Gastroesophageal sphincter (tissue), 4 donors: ENCODE results near the gene EPB41L4B. TPM values are rescaled to one million over a fixed set of nuclear protein-coding genes. Genes with fewer than 3 reads are reported as not detected.

Experiments
- ATAC-seq: fragments of 150-250 bp; one replicate; pipeline ENCODE4 v1.9.1; 2016; ENCODE audit warnings: mild to moderate bottlenecking, moderate library complexity
- H3K27ac ChIP-seq, 4 donors: fragments of 200-600 bp; sonication (generic) in 3 of 4; 1 replicate in 3 of 4; 2 replicates in 1 of 4; pipeline ENCODE4 v1.5.1; 2016 to 2019
- H3K27me3 ChIP-seq: fragments of 200-600 bp; sonication (generic); one replicate; pipeline ENCODE4 v1.5.1; 2019
- H3K36me3 ChIP-seq, 2 donors: fragments of 200-600 bp; sonication (generic); one replicate each; pipeline ENCODE4 v1.5.1; 2019; ENCODE audit warnings: control low read depth in 1 of 2
- H3K4me1 ChIP-seq, 3 donors: fragments of 200-600 bp; sonication (generic); 1 replicate in 2 of 3; 2 replicates in 1 of 3; pipeline ENCODE4 v1.5.1; 2016 to 2019; ENCODE audit warnings: control low read depth in 2 of 3
- H3K4me3 ChIP-seq, 2 donors: fragments of 200-600 bp; sonication (generic); one replicate each; pipeline ENCODE4 v1.5.1; 2019; ENCODE audit warnings: mild to moderate bottlenecking in 1 of 2, moderate library complexity in 1 of 2
- H3K9me3 ChIP-seq, 3 donors: fragments of 200-600 bp; sonication (generic); one replicate each; pipeline ENCODE4 v1.5.1; 2017 to 2019; ENCODE audit warnings: control low read depth in 2 of 3
- EP300 ChIP-seq: sonication (generic); formaldehyde crosslinking; IDR thresholded peaks from one replicate; pipeline ENCODE4 v1.6.1; 2017; ENCODE audit warnings: antibody characterized with exemption, mild to moderate bottlenecking
- POLR2A ChIP-seq, 2 donors: fragments of 450-650 bp; IDR thresholded peaks; one replicate each; pipeline ENCODE4 v1.6.1; 2017; ENCODE audit warnings: antibody characterized with exemption in 2 of 2, mild to moderate bottlenecking in 2 of 2, moderate library complexity in 1 of 2
- POLR2AphosphoS5 ChIP-seq: sonication (generic); formaldehyde crosslinking; IDR thresholded peaks from one replicate; pipeline ENCODE4 v1.6.1; 2017; ENCODE audit warnings: antibody characterized with exemption
- WGBS, 2 donors: methylation state at CpG; one replicate each; pipeline ENCODE4 v1.1.5; 2018; ENCODE audit warnings: low coverage in 1 of 2; 5-methylcytosine and 5-hydroxymethylcytosine counted together
- total RNA-seq, 4 donors: library from RNA; depleted of rRNA; stranded (reverse); fragments of >200 nt; gene quantifications; one replicate each; pipeline ENCODE4 v1.1.0, GENCODE V29; 2016
- TF ChIP-seq, protein P1 (sequence below), 4 experiments: fragments of 200-600 bp in 2 of 4; fragments of 450-650 bp in 2 of 4; sonication (generic) in 1 of 4; IDR thresholded peaks; one replicate each; pipeline ENCODE4 v1.5.1; 2017 to 2019; ENCODE audit warnings: antibody characterized with exemption in 4 of 4, mild to moderate bottlenecking in 2 of 4, moderate library complexity in 2 of 4

EPB41L4B gene
- total RNA-seq, 4 donors from 2014 or later: 1.2 to 1.7 (median 1.4) TPM; not detected in 1

DNA sequence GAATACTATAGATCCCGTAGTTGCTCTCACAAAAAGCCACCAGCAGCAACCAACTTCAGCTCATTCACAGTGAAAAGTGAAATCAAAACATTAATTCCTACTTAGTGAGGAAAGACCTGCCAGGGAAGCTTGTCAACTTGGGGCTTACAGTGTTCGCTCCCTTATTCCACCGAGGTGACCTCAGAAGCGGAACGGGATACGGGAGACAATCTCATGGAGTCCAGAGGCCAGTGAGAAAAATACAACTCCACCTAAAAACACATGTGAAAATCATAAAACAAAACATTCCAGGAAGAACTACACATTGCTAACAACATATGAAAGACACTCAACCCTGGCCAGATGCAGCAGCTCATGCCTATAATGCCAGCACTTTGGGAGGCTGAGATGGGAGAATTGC is 11.6 kb downstream of the EPB41L4B start:
- TF ChIP-seq POLR2AphosphoS5: no peak
- no peak for TF ChIP-seq POLR2A (IDR thresholded peaks at IDR 0.05)
- no peak for TF ChIP-seq EP300
- TF ChIP-seq, protein P1, sequence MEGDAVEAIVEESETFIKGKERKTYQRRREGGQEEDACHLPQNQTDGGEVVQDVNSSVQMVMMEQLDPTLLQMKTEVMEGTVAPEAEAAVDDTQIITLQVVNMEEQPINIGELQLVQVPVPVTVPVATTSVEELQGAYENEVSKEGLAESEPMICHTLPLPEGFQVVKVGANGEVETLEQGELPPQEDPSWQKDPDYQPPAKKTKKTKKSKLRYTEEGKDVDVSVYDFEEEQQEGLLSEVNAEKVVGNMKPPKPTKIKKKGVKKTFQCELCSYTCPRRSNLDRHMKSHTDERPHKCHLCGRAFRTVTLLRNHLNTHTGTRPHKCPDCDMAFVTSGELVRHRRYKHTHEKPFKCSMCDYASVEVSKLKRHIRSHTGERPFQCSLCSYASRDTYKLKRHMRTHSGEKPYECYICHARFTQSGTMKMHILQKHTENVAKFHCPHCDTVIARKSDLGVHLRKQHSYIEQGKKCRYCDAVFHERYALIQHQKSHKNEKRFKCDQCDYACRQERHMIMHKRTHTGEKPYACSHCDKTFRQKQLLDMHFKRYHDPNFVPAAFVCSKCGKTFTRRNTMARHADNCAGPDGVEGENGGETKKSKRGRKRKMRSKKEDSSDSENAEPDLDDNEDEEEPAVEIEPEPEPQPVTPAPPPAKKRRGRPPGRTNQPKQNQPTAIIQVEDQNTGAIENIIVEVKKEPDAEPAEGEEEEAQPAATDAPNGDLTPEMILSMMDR (IDR thresholded peaks at IDR 0.05): no peak
- Histone ChIP-seq H3K4me1 (peaks cover 0 to 13% (median 0%) of the 10 kb centered on the region in 3 donors), H3K4me3 (no peak overlapping the region), H3K27me3 (peaks cover 15% of the 10 kb centered on the region), H3K36me3 (no peaks in the 10 kb centered on the region), H3K9me3 (no peaks in the 10 kb centered on the region), H3K27ac (no peak overlapping the region)
- WGBS, 2 donors: 83 to 91% methylated on average over 1 to 6 of the region's 6 CpGs
- no peak for ATAC-seq

DNA sequence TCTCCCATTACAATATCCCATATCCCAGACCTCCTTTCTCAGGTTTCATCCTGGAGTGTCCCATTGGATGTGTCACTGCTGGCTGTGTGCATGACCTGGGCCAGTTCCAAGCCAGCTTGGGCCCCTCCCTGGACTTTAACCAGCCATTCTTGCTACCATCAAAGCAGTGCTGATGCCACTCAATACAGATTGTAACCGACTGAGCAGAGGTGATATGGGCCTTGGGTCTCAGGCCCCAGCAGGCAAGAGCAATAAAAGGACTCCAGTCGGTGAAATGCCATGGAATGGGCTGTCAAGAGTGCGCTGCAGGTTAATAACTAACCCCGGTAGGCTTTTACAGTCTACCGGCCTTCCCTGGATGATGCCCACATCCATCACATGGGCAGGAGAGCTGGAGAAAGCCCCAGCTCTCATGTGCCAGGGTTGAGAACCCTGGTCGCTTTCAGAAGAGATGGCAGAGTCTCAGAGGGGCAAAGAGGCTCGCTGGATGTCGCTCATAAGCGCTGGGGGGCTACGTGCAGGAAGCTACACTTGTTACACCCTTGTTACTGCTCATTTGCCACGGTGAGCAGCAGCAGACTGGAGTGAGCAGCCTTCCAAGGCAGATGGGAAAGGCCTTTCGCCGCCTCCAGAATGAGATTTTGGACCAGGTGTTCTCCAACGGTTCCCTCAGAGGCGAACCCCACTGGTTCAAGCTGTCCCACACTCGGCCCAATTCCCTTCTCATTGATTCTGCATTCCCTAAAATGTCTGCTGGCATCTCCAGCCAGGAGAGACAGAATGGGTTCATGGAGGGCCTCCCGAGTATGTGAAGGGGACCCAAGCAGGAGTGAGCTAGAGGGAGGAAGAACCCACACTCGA is 13.2 kb downstream of the EPB41L4B start:
- Histone ChIP-seq H3K4me3 (no peak overlapping the region), H3K27ac (no peak overlapping the region), H3K36me3 (no peaks in the 10 kb centered on the region), H3K27me3 (no peaks in the 10 kb centered on the region), H3K9me3 (no peaks in the 10 kb centered on the region), H3K4me1 (peaks cover 0 to 13% (median 0%) of the 10 kb centered on the region in 3 donors)
- 88 to 100% methylated on average over 3 to 10 of the region's 18 CpGs for WGBS, 2 donors
- ATAC-seq: no peak
- TF ChIP-seq, protein P1 (IDR thresholded peaks at IDR 0.05): no peak
- no peak for TF ChIP-seq POLR2A (IDR thresholded peaks at IDR 0.05)
- no peak for TF ChIP-seq POLR2AphosphoS5
- TF ChIP-seq EP300: no peak

DNA sequence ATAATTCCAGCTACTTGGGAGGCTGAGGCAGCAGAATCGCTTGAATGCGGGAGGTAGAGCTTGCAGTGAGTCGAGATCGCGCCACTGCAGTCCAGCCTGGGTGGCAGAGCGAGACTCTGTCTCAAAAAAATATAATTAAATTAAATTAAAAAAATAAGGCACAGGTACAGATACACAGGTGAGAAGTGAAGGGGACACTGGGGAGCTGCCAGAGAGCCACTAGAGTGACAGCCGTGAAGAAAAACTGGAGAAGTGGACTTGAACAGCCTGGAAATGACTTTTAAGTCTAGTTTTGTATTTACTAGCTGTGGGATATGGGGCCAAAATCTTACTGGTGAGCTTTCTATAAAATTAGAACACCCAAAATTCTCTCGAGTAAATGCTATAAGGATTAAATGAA is 15.1 kb downstream of the EPB41L4B start:
- H3K36me3 ChIP-seq: no peaks in the 10 kb centered on the region
- no peak overlapping the region for H3K4me3 ChIP-seq
- no peaks in the 10 kb centered on the region for H3K9me3 ChIP-seq
- no peak for ATAC-seq
- H3K27me3 ChIP-seq: no peaks in the 10 kb centered on the region
- no peak overlapping the region for H3K27ac ChIP-seq
- TF ChIP-seq, protein P1 (IDR thresholded peaks at IDR 0.05): no peak
- TF ChIP-seq EP300 (no peak), POLR2AphosphoS5 (no peak), POLR2A (IDR thresholded peaks at IDR 0.05) (no peak)
- WGBS, 2 donors: 90 to 94% methylated on average over 8 of the region's 8 CpGs
- H3K4me1 ChIP-seq: peaks cover 0 to 11% (median 0%) of the 10 kb centered on the region in 3 donors

DNA sequence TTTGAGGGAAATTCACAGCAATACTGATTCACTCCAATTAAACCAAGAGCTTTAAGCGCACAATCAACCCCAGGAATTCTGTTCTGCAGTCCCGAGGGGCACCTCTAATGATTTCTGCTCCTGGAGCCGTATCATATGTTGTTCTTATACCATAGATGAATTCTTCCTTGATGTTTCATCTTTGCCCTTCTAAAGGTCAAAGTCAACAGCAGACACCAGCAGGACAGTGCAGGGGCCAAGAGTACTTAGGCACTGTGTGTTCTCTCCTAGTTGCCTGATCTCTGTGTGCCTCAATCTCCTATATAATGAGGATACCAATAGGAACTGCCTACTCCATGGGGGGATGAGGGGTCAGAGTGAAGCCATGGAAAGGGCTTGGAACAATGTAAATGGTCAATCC is 16.5 kb downstream of the EPB41L4B start:
- no peak for TF ChIP-seq POLR2AphosphoS5
- TF ChIP-seq, protein P1 (IDR thresholded peaks at IDR 0.05): no peak
- TF ChIP-seq EP300: no peak
- no peak for TF ChIP-seq POLR2A (IDR thresholded peaks at IDR 0.05)
- Histone ChIP-seq H3K4me1 (no peaks in the 10 kb centered on the region), H3K36me3 (no peaks in the 10 kb centered on the region), H3K4me3 (no peak overlapping the region), H3K27ac (no peak overlapping the region), H3K27me3 (peaks cover 7% of the 10 kb centered on the region), H3K9me3 (no peaks in the 10 kb centered on the region)
- no peak for ATAC-seq
- WGBS, 2 donors: 67 to 75% methylated on average over 3 of the region's 3 CpGs

DNA sequence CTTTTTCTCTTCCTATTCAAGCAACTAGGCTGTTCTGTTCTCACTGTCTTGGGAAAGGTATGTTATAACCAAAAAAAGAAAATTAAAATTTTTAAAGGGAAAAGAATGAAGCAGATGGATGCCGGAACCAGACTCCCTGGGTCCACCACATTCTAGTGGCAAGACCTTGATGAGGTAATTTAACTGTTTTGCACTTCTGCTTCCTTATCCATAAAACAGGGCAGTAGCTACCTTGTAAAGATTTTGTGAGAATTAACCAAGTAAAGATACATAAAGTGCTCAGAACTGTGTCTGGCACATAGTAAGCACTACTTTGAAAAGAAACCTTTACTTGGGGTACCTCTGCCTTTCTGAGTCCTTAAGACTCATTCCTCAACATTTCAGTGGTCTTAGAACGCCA is 17.0 kb downstream of the EPB41L4B start:
- Histone ChIP-seq H3K36me3 (no peaks in the 10 kb centered on the region), H3K9me3 (no peaks in the 10 kb centered on the region), H3K27ac (no peak overlapping the region), H3K4me3 (no peak overlapping the region), H3K27me3 (peaks cover 11% of the 10 kb centered on the region), H3K4me1 (no peaks in the 10 kb centered on the region)
- no peak for ATAC-seq
- 80 to 100% methylated on average over 1 to 2 of the region's 2 CpGs for WGBS, 2 donors
- TF ChIP-seq POLR2AphosphoS5 (no peak), EP300 (no peak), POLR2A (IDR thresholded peaks at IDR 0.05) (no peak)
- TF ChIP-seq, protein P1 (IDR thresholded peaks at IDR 0.05): no peak
